CD4-positive, alpha-beta T cell treated with Interleukin-17A for 1 hour (primary cell): ENCODE results near the gene MAP3K4.

Experiments used
- DNase-seq: peaks from one replicate; pipeline ENCODE4 v3.0.0-alpha.2; 2020

Gene MAP3K4

DNA sequence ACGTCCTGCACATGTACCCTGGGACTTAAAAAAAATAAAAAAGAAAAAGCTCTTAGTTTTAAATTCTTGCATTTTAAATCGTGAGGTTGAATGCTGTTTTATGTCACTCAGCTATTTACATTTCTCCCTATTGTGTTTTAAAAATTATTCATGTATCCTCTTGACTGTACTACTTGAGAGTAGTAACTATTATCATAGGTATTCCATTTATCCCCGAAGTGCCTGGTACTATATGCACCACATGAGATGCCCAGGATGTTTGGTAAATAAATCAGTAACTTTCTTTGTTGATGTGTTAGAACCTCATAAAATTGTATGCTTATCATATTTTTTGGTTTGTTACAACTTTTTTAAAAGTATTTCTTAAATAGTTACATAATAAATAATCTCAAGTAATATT lies 18.4 kb downstream of the MAP3K4 start:
- DNase-seq: no peak

DNA sequence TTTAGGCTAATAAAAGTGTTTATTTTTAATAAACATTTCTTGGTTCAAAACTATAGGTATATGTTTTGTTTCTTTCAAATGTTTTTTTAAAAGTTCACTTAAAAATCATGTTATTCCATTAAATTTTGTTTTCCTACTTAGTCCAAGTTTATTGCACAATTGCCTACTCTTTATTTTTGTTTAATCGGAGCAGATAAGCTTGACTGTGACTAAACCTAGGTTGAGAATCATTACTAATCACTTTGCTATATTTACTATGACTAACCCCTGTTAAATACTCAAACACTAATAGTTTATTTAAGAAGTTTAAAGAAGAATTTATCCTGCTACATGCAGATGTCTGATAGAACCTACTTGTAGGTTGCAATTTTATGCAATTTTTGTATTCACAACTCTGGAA lies 18.8 kb downstream of the MAP3K4 start:
- no peak for DNase-seq

GRCh38 chr6:161011492-161012480 lies 20.2 kb downstream of the MAP3K4 start:
- no peak for DNase-seq

GRCh38 chr6:161013695-161014094 lies 22.1 kb downstream of the MAP3K4 start:
- DNase-seq: no peak

- DNase-seq: no peak
Measured at GRCh38 chr6:161017766-161018564, 26.4 kb downstream of the MAP3K4 start.

- DNase-seq: no peak
Measured at GRCh38 chr6:161019324-161019839, 27.8 kb downstream of the MAP3K4 start.

DNA sequence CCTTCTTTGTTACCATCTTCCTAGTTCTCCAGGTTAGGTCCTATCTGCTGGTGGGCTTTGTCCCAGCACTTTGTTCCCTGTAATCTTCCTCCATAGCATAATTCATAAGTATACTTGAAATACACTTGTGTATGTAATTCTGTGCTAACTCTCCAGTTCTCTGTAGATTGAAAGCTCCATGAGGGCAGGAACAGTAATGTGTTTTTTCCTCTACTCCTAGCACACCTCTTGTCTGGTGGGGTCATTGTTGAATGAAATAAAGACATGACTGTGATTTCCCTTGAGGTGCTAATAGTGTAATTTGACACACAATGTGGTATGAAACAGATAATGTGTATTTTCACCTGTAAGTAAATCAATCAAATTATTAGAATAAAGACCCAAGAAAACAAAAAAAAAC lies 30.0 kb downstream of the MAP3K4 start:
- DNase-seq: no peak

DNA sequence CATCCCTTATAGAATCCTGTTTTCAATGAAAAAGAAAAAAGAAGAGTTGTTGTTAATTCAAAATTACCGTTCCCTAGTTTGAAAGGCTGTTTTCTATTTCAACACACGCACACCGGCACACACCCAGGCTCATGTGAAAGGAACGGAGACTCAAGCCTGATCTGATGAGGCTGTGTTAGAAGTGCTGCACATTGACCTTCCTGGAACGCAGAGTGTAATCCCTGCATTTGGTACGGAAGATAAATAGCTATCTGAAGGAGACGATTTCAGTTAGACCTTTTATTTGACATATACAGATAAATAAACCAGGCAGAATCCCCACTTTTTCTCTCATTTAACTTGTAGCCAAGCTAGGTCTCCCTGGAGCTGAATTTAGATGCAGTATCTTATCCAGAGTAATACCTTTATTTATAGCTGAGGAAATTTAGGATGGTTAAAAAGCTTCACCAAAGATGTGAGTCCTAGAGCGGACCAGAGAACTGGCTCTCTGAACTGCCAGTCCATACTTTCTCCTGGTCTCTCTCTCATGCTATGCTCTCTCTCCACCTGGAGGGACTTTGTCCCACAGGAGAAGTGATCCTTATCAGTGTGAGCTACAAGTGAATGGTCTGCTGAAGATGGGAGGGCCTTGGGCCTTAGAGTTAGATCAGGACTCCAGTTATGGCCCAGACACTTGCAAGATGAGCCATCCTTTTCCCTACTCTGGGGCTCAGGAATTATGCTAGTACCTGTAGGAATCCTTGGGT lies 30.6 kb downstream of the MAP3K4 start:
- DNase-seq: no peak

DNA sequence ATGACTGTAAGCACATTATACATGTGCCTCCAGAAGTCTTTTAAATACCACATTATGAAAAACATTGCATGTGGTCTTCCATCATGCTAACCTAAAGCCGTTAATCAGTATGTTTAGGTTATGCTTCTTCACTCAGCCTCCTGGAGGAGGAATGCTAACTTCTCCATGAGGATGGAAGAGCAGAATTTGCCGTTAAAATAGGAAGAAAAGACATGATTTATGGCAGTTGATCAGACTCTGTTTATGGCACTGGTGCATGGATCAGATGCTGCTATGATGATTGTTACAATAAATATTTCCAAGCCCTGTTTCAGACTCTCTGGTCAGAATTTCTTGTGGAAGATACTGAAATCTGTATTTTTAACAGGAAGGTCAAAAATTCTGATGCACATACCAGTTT lies 31.7 kb downstream of the MAP3K4 start:
- DNase-seq: no peak

GRCh38 chr6:161024364-161024920 lies 32.9 kb downstream of the MAP3K4 start:
- no peak for DNase-seq

GRCh38 chr6:161027385-161027784 lies 35.8 kb downstream of the MAP3K4 start:
- DNase-seq: no peak

DNA sequence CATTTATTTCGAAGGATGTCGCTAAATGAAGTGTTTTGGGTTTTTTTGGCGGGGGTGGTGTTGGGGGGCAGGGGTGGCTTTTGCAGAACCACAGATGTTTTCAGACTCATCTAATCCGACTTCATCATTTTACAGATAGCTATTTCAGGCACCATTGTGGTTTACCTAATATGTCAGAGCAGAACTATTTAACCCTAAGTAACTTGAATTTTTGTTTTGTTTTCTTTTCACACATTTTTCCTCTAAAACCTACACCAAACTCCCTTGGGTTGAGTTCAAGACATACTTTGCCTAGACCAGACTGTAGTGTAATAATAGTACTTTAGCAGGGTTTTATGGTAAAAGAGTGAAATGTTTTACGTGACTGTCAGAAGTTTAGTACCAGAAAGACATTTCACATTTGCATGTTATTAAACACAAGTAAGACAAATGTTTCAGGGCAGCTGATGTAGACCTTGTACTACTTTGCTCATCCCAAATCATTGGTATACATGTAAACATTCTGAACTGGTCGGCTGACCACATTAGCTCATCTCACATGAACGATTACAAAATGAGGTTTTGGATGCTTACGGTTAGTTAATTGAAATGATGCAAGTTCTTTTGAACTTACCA lies 37.7 kb downstream of the MAP3K4 start:
- DNase-seq: no peak

- no peak for DNase-seq
Measured at GRCh38 chr6:161031721-161032495, 40.3 kb downstream of the MAP3K4 start.

GRCh38 chr6:161033667-161034066 lies 42.1 kb downstream of the MAP3K4 start:
- no peak for DNase-seq

DNA sequence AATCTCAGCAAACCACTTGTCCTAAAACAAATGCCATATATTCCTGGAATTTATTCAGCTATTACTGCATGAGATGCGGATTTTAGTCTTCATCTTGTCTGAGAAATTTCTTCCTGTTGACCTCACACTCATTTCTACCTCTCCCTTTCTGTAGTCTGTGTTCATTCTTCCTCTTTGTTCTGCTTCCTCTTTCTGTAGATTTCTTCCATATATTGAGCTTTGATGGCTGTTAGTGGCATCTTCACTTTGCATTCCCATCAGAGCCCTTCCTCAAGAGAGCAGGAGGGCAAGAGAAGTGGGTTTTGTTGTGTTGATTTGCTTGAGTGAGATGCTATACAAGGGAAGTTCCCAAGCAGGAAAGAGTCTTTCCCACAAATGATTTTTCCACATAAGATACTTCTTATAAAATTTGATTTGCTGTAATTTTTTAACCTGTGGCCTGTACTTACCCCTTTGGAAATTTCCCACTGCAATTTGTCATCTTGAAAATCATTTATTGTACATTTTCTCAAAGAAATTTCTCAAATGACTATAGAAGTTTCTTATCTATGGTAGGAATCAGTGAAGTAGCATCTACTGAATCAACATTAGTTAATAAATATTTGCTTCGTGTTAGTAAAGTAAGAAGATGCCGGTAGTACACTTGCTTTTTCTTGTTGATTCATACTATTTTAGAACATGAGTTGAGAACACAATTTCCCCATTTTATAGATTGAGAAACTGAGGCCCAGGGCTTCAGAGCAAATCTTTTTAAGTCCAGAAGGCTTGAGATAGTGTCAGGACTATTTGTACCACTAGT lies 43.8 kb downstream of the MAP3K4 start:
- no peak for DNase-seq

- no peak for DNase-seq
Measured at GRCh38 chr6:161035981-161036263, 44.4 kb downstream of the MAP3K4 start.

DNA sequence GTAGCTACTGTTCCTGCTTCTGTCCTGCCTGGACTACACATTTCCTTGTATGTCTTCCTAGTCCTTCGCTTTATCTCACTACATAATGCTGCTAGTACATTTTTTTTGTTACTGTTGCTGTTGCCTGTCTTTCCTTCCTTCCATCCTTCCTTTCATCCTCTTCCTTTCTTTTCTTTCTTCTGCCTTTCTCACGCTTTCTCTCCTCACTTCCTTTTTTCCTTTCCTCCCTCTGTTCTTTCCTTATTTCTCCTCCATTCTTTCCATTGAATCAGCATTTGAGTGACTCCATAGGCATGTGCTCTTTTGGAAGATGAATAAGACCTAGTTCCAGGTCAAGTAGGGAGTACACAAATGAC lies 46.3 kb downstream of the MAP3K4 start:
- no peak for DNase-seq

GRCh38 chr6:161038229-161039031 lies 46.9 kb downstream of the MAP3K4 start:
- DNase-seq: no peak

GRCh38 chr6:161041274-161041673 lies 49.7 kb downstream of the MAP3K4 start:
- no peak for DNase-seq

DNA sequence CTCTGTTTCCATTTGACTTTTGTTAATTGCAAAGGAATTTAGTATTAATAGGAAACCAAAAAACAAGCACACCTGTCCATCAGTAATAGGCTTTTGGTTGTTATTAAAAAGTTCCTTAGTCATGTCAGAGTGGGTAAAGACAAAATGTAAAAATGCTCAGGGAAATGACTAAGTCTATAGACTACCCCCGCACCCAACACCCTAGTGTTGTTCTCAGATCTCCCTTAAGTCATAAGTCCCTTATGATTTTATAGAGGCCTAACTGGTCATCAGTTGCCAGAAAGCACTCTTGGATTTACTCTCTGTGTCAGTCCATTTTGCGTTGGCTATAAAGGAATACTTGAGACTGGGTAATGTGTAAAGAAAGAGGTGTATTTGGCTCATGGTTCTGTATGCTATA lies 52.8 kb downstream of the MAP3K4 start:
- no peak for DNase-seq
